Psoas muscle (tissue), 8 donors: Measurements from ENCODE around the gene C2orf68. TPM values are rescaled to one million over a fixed set of nuclear protein-coding genes. Genes with fewer than 3 reads are reported as not detected.
"Not testable (repeated sequence)": the region's sequence is repeated elsewhere in the genome, so short reads cannot be mapped to it uniquely, and the experiment has no call there.

ENCODE experiments used
- ATAC-seq, 4 donors: fragments of 200-7000 bp; cut with Tn5 transposase; one replicate each; pipeline ENCODE4 v1.9.1; 2020; ENCODE audit warnings: moderate library complexity in 3 of 4, mild to moderate bottlenecking in 2 of 4
- DNase-seq, 2 donors: peaks; one replicate each; pipeline ENCODE4 v3.0.0-alpha.2; 2020
- H3K27ac ChIP-seq: fragments of 200-600 bp; one replicate; pipeline ENCODE4 v1.8.0; 2022
- H3K27me3 ChIP-seq, 3 donors: fragments of 200-600 bp in 1 of 3; one replicate each; pipeline versions ENCODE4 v1.6.1 to v1.8.0; 2013 to 2022; ENCODE audit warnings: low read length in 2 of 3, mild to moderate bottlenecking in 2 of 3, moderate library complexity in 1 of 3; ENCODE audit not compliant: insufficient read depth in 3 of 3
- H3K36me3 ChIP-seq, 2 donors: fragments of 200-600 bp in 1 of 2; one replicate each; pipeline versions ENCODE4 v1.6.1 to v1.8.0; 2013 to 2022; ENCODE audit warnings: low read depth in 1 of 2, mild to moderate bottlenecking in 1 of 2, moderate library complexity in 1 of 2; ENCODE audit not compliant: insufficient read depth in 1 of 2
- H3K4me1 ChIP-seq: fragments of 200-600 bp; one replicate; pipeline ENCODE4 v1.8.0; 2022
- H3K4me3 ChIP-seq: fragments of 200-600 bp; one replicate; pipeline ENCODE4 v1.8.0; 2022; ENCODE audit warnings: mild to moderate bottlenecking
- H3K9me3 ChIP-seq: fragments of 200-600 bp; one replicate; pipeline ENCODE4 v1.8.0; 2022
- CTCF ChIP-seq: fragments of 200-600 bp; IDR thresholded peaks from one replicate; pipeline ENCODE4 v1.8.0; 2022; ENCODE audit warnings: antibody characterized with exemption
- WGBS, 3 donors: extraction: QIAGEN DNeasy Blood & Tissue Kit; methylation state at CpG; one replicate each; pipeline versions ENCODE4 v1.1.6 to v1.1.7; 2013; 5-methylcytosine and 5-hydroxymethylcytosine counted together
- intact Hi-C, 2 donors: fragments of 100-400 bp; cut with DNase I; formaldehyde crosslinking; loops; one replicate each; pipeline versions ENCODE4 v1.11.0 to v1.14.2; 2022
- long read RNA-seq, 2 donors: library from polyadenylated mRNA; unstranded; transcript quantifications; one replicate each; pipeline ENCODE4 v2.0.0, GENCODE V29; 2021
- polyA plus RNA-seq, 3 donors: library from polyadenylated mRNA; stranded (reverse); fragments of 200-250 nt; gene quantifications; one replicate each; pipeline ENCODE4 v1.2.3, GENCODE V29; 2013
- total RNA-seq, 4 donors: library from RNA; stranded (reverse); fragmentation: NEBNext Ultra II Directional in 2 of 4; extraction: Animal tissue kit (Norgen Biotek cat#: 25700) in 2 of 4; gene quantifications; one replicate each; pipeline versions ENCODE4 v1.2.1 to v1.2.4, GENCODE V29; 2021 to 2023
- donor health status: healthy with polysubstance abuse.
- donor health status: DM: no; HTN: no; CAD: no; lungs with moderate emphysema.
- donor health status: Bipolar disorder and iron deficiency.
- donor health status: healthy.
- donor health status: DM: yes; HTN: yes; CAD: no.
- donor health status: DM: no; HTN: no; CAD: no.
- donor health status: DM: no; HTN: no; CAD: no.
- donor health status: DM: yes; HTN: yes; CAD: no.

The C2orf68 gene
- total RNA-seq (10 to 100 TPM; 43.4 to 61.9 (median 47.5) TPM), polyA plus RNA-seq (10 to 100 TPM; 26.9 to 76.0 (median 43.8) TPM)
- long read RNA-seq, donor 1, transcript C2orf68-201 (4 exons, 2,837 nt) = major isoform, 20 of 27 reads
- long read RNA-seq, donor 1, partial matches to known transcripts = 0 of 27 reads
- long read RNA-seq, donor 1, other reads (novel, unspliced or antisense) = 6 of 27 reads
- long read RNA-seq, donor 2, transcript C2orf68-201 (4 exons, 2,837 nt) = major isoform, 25 of 58 reads
- long read RNA-seq, donor 2, partial matches to known transcripts = 22 of 58 reads
- long read RNA-seq, donor 2, other reads (novel, unspliced or antisense) = 6 of 58 reads

- no peak for TF ChIP-seq CTCF
- Histone ChIP-seq H3K27me3 (no peaks in the 10 kb centered on the region), H3K4me3 (peak within 1 kb of the TSS; percentile 98), H3K27ac (peak within 1 kb of the TSS; percentile 92), H3K36me3 (peaks cover 0 to 16% of the 10 kb centered on the region in 2 donors), H3K4me1 (peaks cover 55% of the 10 kb centered on the region), H3K9me3 (no peaks in the 10 kb centered on the region)
- ATAC-seq = peak; percentile 80 to 84 (median 80)
- WGBS, 3 donors = 5 to 7% (median 6%) methylated on average over 59 to 73 of the region's 73 CpGs
- peak; percentile 94 to 96 for DNase-seq
- intact Hi-C loops = no loop called here
These were observed at the start of gene C2orf68 for GRCh38 chr2:85611705-85612587. Gene C2orf68, minus strand, starts transcription at chr2:85612066. Its CDS starts 82 bp downstream, at chr2:85611984.

GRCh38 chr2:85661139-85661858 lies 49.4 kb upstream of the C2orf68 start:
- DNase-seq (no peak), ATAC-seq (peak in 3 of 4 donors; percentile 13 to 26 (median 15))
- intact Hi-C loops = no loop called here
- H3K27me3 ChIP-seq = no peaks in the 10 kb centered on the region
- no peaks in the 10 kb centered on the region for H3K4me1 ChIP-seq
- no peak for TF ChIP-seq CTCF
- peaks cover 0 to 12% of the 10 kb centered on the region in 2 donors for H3K36me3 ChIP-seq
- no peaks in the 10 kb centered on the region for H3K9me3 ChIP-seq
- 71 to 75% (median 72%) methylated on average over 12 to 14 of the region's 14 CpGs for WGBS, 3 donors
- H3K4me3 ChIP-seq = no peak overlapping the region
- H3K27ac ChIP-seq = no peak overlapping the region

- no peaks in the 10 kb centered on the region for H3K27me3 ChIP-seq
- intact Hi-C loops = no loop called here
- no peak overlapping the region for H3K27ac ChIP-seq
- no peak for ATAC-seq
- no peaks in the 10 kb centered on the region for H3K4me1 ChIP-seq
- DNase-seq = no peak
- no peaks in the 10 kb centered on the region for H3K9me3 ChIP-seq
- peaks cover 0 to 17% of the 10 kb centered on the region in 2 donors for H3K36me3 ChIP-seq
- 73 to 78% (median 74%) methylated on average over 7 of the region's 7 CpGs for WGBS, 3 donors
- TF ChIP-seq CTCF = no peak
- no peak overlapping the region for H3K4me3 ChIP-seq
These were observed 48.9 kb upstream of the C2orf68 start for GRCh38 chr2:85660725-85661124.

GRCh38 chr2:85660301-85660700 lies 48.4 kb upstream of the C2orf68 start:
- intact Hi-C loops, H3K27me3 ChIP-seq, H3K27ac ChIP-seq, H3K9me3 ChIP-seq, DNase-seq, H3K4me3 ChIP-seq, H3K4me1 ChIP-seq, ATAC-seq: not testable (repeated sequence)
- WGBS, 3 donors = 92 to 99% (median 97%) methylated on average over 10 to 11 of the region's 11 CpGs
- H3K36me3 ChIP-seq = peaks cover 0 to 19% of the 10 kb centered on the region in 2 donors
